Progenitor cell of endocrine pancreas (in vitro differentiated cells): ENCODE measurements around the gene PLK1. TPM values are rescaled to one million over a fixed set of nuclear protein-coding genes. Genes with fewer than 3 reads are reported as not detected.

Source experiments
- DNase-seq: peaks from one replicate; pipeline ENCODE4 v3.0.0; 2021; ENCODE audit warnings: low spot score; ENCODE audit not compliant: unreplicated experiment
- H3K27ac Mint-ChIP-seq: 2 replicates; pipeline ENCODE4 v1.8.0; 2021; ENCODE audit warnings: mild to moderate bottlenecking, moderate library complexity, mixed read lengths
- H3K27me3 Mint-ChIP-seq: 2 replicates; pipeline ENCODE4 v1.8.0; 2021; ENCODE audit warnings: mixed read lengths
- H3K36me3 Mint-ChIP-seq: 2 replicates; pipeline ENCODE4 v1.8.0; 2022; ENCODE audit warnings: mixed read lengths; ENCODE audit not compliant: insufficient read depth
- H3K4me1 Mint-ChIP-seq: 2 replicates; pipeline ENCODE4 v1.8.0; 2021; ENCODE audit warnings: low read depth, mixed read lengths
- H3K4me3 Mint-ChIP-seq: 2 replicates; pipeline ENCODE4 v1.8.0; 2021; ENCODE audit warnings: low read depth, mild to moderate bottlenecking, moderate library complexity, mixed read lengths
- H3K9me3 Mint-ChIP-seq: 2 replicates; pipeline ENCODE4 v1.8.0; 2021; ENCODE audit warnings: low read depth, mixed read lengths
- CTCF ChIP-seq: fragments of 200-600 bp; sonication (generic); IDR thresholded peaks from one replicate; pipeline ENCODE4 v1.5.0; 2021; ENCODE audit warnings: antibody characterized with exemption, mild to moderate bottlenecking; ENCODE audit not compliant: unreplicated experiment
- total RNA-seq: library from RNA; stranded (reverse); gene quantifications from 2 replicates; pipeline ENCODE4 v1.2.1, GENCODE V29; 2021

PLK1 gene
- total RNA-seq, 1 donor from 2014 or later, result 36.2 TPM

- H3K27ac Mint-ChIP-seq, result no peak overlapping the region
- peaks cover 4% of the 10 kb centered on the region for H3K9me3 Mint-ChIP-seq
- no peaks in the 10 kb centered on the region for H3K4me1 Mint-ChIP-seq
- H3K4me3 Mint-ChIP-seq, result no peak overlapping the region
- TF ChIP-seq CTCF, result no peak
- H3K36me3 Mint-ChIP-seq, result no peaks in the 10 kb centered on the region
- peaks cover 9% of the 10 kb centered on the region for H3K27me3 Mint-ChIP-seq
- DNase-seq, result no peak
Observed at GRCh38 chr16:23704772-23705516, 26.3 kb downstream of the PLK1 start.

GRCh38 chr16:23705517-23705902 is 26.8 kb downstream of the PLK1 start:
- Mint-ChIP-seq H3K4me1 (no peaks in the 10 kb centered on the region), H3K27me3 (peaks cover 15% of the 10 kb centered on the region), H3K36me3 (no peaks in the 10 kb centered on the region), H3K9me3 (peaks cover 10% of the 10 kb centered on the region), H3K27ac (no peak overlapping the region), H3K4me3 (no peak overlapping the region)
- TF ChIP-seq CTCF, result no peak
- DNase-seq, result no peak

GRCh38 chr16:23706439-23706838 is 27.8 kb downstream of the PLK1 start:
- Mint-ChIP-seq H3K4me1 (no peaks in the 10 kb centered on the region), H3K4me3 (no peak overlapping the region), H3K27ac (no peak overlapping the region), H3K9me3 (peaks cover 10% of the 10 kb centered on the region), H3K36me3 (no peaks in the 10 kb centered on the region), H3K27me3 (peaks cover 23% of the 10 kb centered on the region)
- no peak for DNase-seq
- TF ChIP-seq CTCF, result no peak

GRCh38 chr16:23709536-23709935 is 30.8 kb downstream of the PLK1 start:
- Mint-ChIP-seq H3K4me1 (no peaks in the 10 kb centered on the region), H3K9me3 (peaks cover 6% of the 10 kb centered on the region), H3K36me3 (no peaks in the 10 kb centered on the region), H3K27ac (no peak overlapping the region), H3K27me3 (peaks cover 42% of the 10 kb centered on the region), H3K4me3 (no peak overlapping the region)
- DNase-seq, result no peak
- no peak for TF ChIP-seq CTCF

GRCh38 chr16:23710008-23710407 is 31.3 kb downstream of the PLK1 start:
- no peak for DNase-seq
- peaks cover 46% of the 10 kb centered on the region for H3K27me3 Mint-ChIP-seq
- no peaks in the 10 kb centered on the region for H3K36me3 Mint-ChIP-seq
- H3K9me3 Mint-ChIP-seq, result peaks cover 6% of the 10 kb centered on the region
- H3K27ac Mint-ChIP-seq, result no peak overlapping the region
- no peaks in the 10 kb centered on the region for H3K4me1 Mint-ChIP-seq
- no peak overlapping the region for H3K4me3 Mint-ChIP-seq
- no peak for TF ChIP-seq CTCF
